Keratinocyte (primary cell): ENCODE results near the gene CYP1A2. TPM values are rescaled to one million over a fixed set of nuclear protein-coding genes. Genes with fewer than 3 reads are reported as not detected.

Experiments used
- DNase-seq: peaks from one replicate; pipeline ENCODE4 v3.0.0-alpha.2; 2011; ENCODE audit warnings: low read depth, missing footprints, low spot score
- FAIRE-seq: peaks from 2 replicates; lab custom pipeline; 2011; peaks lifted over from hg19 to GRCh38; lab: Jason Lieb, UNC
- H2AFZ ChIP-seq: 2 replicates; pipeline ENCODE4 v1.6.0; 2012; ENCODE audit warnings: low read length, control low read depth, inconsistent platforms; ENCODE audit not compliant: control insufficient read depth
- H3K27ac ChIP-seq: 2 replicates; pipeline ENCODE4 v1.5.1; 2011; ENCODE audit warnings: low read length; ENCODE audit not compliant: control insufficient read depth, insufficient read depth
- H3K27me3 ChIP-seq: 3 replicates; pipeline ENCODE4 v1.6.0; 2011; ENCODE audit warnings: low read length; ENCODE audit not compliant: control insufficient read depth, insufficient read depth; ENCODE audit errors: extremely low read depth
- H3K36me3 ChIP-seq, 2 experiments: 2 replicates in 1 of 2; 3 replicates in 1 of 2; pipeline ENCODE4 v1.5.1; 2011; ENCODE audit warnings: low read length in 2 of 2, mild to moderate bottlenecking in 1 of 2; ENCODE audit not compliant: control insufficient read depth in 2 of 2, insufficient read depth in 2 of 2; ENCODE audit errors: extremely low read depth in 1 of 2
- H3K4me1 ChIP-seq: 3 replicates; pipeline ENCODE4 v1.5.1; 2011; ENCODE audit warnings: low read length; ENCODE audit not compliant: control insufficient read depth, insufficient read depth; ENCODE audit errors: extremely low read depth
- H3K4me2 ChIP-seq: 3 replicates; pipeline ENCODE4 v1.6.0; 2011; ENCODE audit warnings: low read depth, low read length; ENCODE audit not compliant: control insufficient read depth, insufficient read depth; ENCODE audit errors: extremely low read depth
- H3K4me3 ChIP-seq, 3 experiments: fragments of 200-600 bp in 1 of 3; sonication (generic) in 1 of 3; 2 replicates in 2 of 3; 3 replicates in 1 of 3; pipeline ENCODE4 v1.5.1; 2011 to 2016; ENCODE audit warnings: low read length in 3 of 3, mild to moderate bottlenecking in 3 of 3, control low read depth in 2 of 3, inconsistent platforms in 1 of 3, low read depth in 1 of 3, mixed read lengths in 1 of 3, mixed run types in 1 of 3, moderate library complexity in 1 of 3; ENCODE audit not compliant: control insufficient read depth in 2 of 3, insufficient read depth in 2 of 3; ENCODE audit errors: extremely low read depth in 1 of 3
- H3K79me2 ChIP-seq: 2 replicates; pipeline ENCODE4 v1.6.0; 2012; ENCODE audit warnings: low read length; ENCODE audit not compliant: control insufficient read depth, insufficient read depth
- H3K9ac ChIP-seq: 3 replicates; pipeline ENCODE4 v1.6.0; 2011; ENCODE audit warnings: low read length; ENCODE audit not compliant: control insufficient read depth, insufficient read depth; ENCODE audit errors: extremely low read depth
- H3K9me1 ChIP-seq: 3 replicates; pipeline ENCODE4 v1.6.0; 2011; ENCODE audit warnings: low read length; ENCODE audit not compliant: control insufficient read depth, insufficient read depth; ENCODE audit errors: extremely low read depth
- H3K9me3 ChIP-seq: 2 replicates; pipeline ENCODE4 v1.5.1; 2012; ENCODE audit warnings: low read depth, low read length; ENCODE audit not compliant: control insufficient read depth
- H4K20me1 ChIP-seq: 3 replicates; pipeline ENCODE4 v1.6.0; 2011; ENCODE audit warnings: low read length; ENCODE audit not compliant: control insufficient read depth, insufficient read depth; ENCODE audit errors: extremely low read depth
- CTCF ChIP-seq, 3 experiments: IDR thresholded peaks in 1 of 3; conservative IDR thresholded peaks in 1 of 3; optimal IDR thresholded peaks in 1 of 3; 2 replicates in 2 of 3; 3 replicates in 1 of 3; pipeline versions ENCODE3 to v1.5.1; 2011; ENCODE audit warnings: low read length in 3 of 3, mild to moderate bottlenecking in 3 of 3, moderate library complexity in 2 of 3, control low read depth in 1 of 3, inconsistent platforms in 1 of 3; ENCODE audit not compliant: insufficient read depth in 2 of 3; ENCODE audit errors: extremely low read depth in 1 of 3
- EZH2 ChIP-seq: IDR thresholded peaks from one replicate; pipeline ENCODE4 v1.6.1; 2012; ENCODE audit warnings: inconsistent platforms, mild to moderate bottlenecking, low read length, moderate library complexity
- dilution Hi-C: fragments of 300-500 bp; cut with MboI; formaldehyde crosslinking; loops from one replicate; pipeline ENCODE4 v1.7.0; 2020; ENCODE audit warnings: low sequenced_read_pairs; ENCODE audit not compliant: extremely low pct_ligation_motif_present
- polyA plus RNA-seq, 5 experiments: library from polyadenylated mRNA; depleted of rRNA in 3 of 5; stranded (reverse) in 3 of 5; stranded (forward) in 1 of 5; unstranded in 1 of 5; fragments of >200 nt; gene quantifications; 1 replicate in 1 of 5; 2 replicates in 3 of 5; 3 replicates in 1 of 5; pipeline versions ENCODE4 v1.2.1 to v1.2.3, GENCODE V29; 2011 to 2012; ENCODE audit warnings: missing spikeins in 2 of 5, low read depth in 1 of 5, low replicate concordance in 1 of 5
- small RNA-seq, 3 experiments: library from RNA; depleted of rRNA; stranded (forward); fragments of <200 nt; gene quantifications; one replicate each; pipeline ENCODE3, GENCODE V24; 2012; ENCODE audit warnings: low read depth in 3 of 3, low replicate concordance in 1 of 3; ENCODE audit not compliant: insufficient read length in 3 of 3

The CYP1A2 gene
- polyA plus RNA-seq, 1 donor (not counting 4 experiments of a cell fraction or from before 2014, with no cell fraction given): 0.04 TPM

- dilution Hi-C loops: no loop called here
- no peak for TF ChIP-seq EZH2
- no peak for TF ChIP-seq CTCF (optimal IDR thresholded peaks at IDR 0.05 in 1 of 3, IDR thresholded peaks at IDR 0.05 in 1 of 3, conservative IDR thresholded peaks at IDR 0.05 in 1 of 3; ENCODE audit: extremely low read depth in 1 of 3, insufficient read depth in 2 of 3, low read length in 3 of 3)
- no peak overlapping the region for H3K4me3 ChIP-seq
- no peak overlapping the region for H3K4me2 ChIP-seq
- no peak overlapping the region for H2AFZ ChIP-seq
- no peaks in the 10 kb centered on the region for H3K9me3 ChIP-seq
- H3K4me1 ChIP-seq: peaks cover 17% of the 10 kb centered on the region
- peaks cover 6% of the 10 kb centered on the region for H3K79me2 ChIP-seq
- FAIRE-seq (no peak), DNase-seq (no peak)
- no peak overlapping the region for H3K9ac ChIP-seq
- H3K27ac ChIP-seq: no peak overlapping the region
- no peaks in the 10 kb centered on the region for H3K9me1 ChIP-seq
- peaks cover under 1% of the 10 kb centered on the region for H4K20me1 ChIP-seq
- no peaks in the 10 kb centered on the region for H3K27me3 ChIP-seq
- H3K36me3 ChIP-seq: peaks cover 31 to 35% of the 10 kb centered on the region in 2 experiments
These were observed 54.3 kb downstream of the CYP1A2 start for GRCh38 chr15:74802862-74803447.

- Histone ChIP-seq H3K79me2 (no peaks in the 10 kb centered on the region), H3K4me1 (peaks cover 13% of the 10 kb centered on the region), H4K20me1 (peaks cover 3% of the 10 kb centered on the region), H3K4me3 (no peak overlapping the region), H2AFZ (no peak overlapping the region), H3K9me3 (no peaks in the 10 kb centered on the region), H3K9me1 (no peaks in the 10 kb centered on the region), H3K27me3 (no peaks in the 10 kb centered on the region), H3K9ac (no peak overlapping the region), H3K4me2 (no peak overlapping the region), H3K36me3 (peaks cover 24 to 27% of the 10 kb centered on the region in 2 experiments), H3K27ac (no peak overlapping the region)
- TF ChIP-seq EZH2 (no peak), CTCF (optimal IDR thresholded peaks at IDR 0.05 in 1 of 3, IDR thresholded peaks at IDR 0.05 in 1 of 3, conservative IDR thresholded peaks at IDR 0.05 in 1 of 3; ENCODE audit: extremely low read depth in 1 of 3, insufficient read depth in 2 of 3, low read length in 3 of 3) (no peak)
- FAIRE-seq (no peak), DNase-seq (no peak)
- dilution Hi-C loops: no loop called here
These were observed 56.3 kb downstream of the CYP1A2 start for GRCh38 chr15:74804935-74805334.

Small RNAs within 50 kb of the gene (small RNA-seq; reads per million reads assigned to genes)
- 0 reads per million in 3 experiments for gene MIR4513

Other genes with a start within 250 kb of the CYP1A2 start
- gene ARID3B, start 207.6 kb upstream of the CYP1A2 start, polyA plus RNA-seq: 3.6 to 3.7 TPM (median 3.6 TPM) in 3 replicates
- 54.8 to 72.6 TPM (median 61.2 TPM) in 3 replicates for gene CLK3, start 133.0 kb upstream of the CYP1A2 start, polyA plus RNA-seq
- 33.6 to 45.4 TPM (median 38.1 TPM) in 3 replicates for gene EDC3, start 52.8 kb upstream of the CYP1A2 start, polyA plus RNA-seq
- gene CYP1A1, start 23.3 kb upstream of the CYP1A2 start, polyA plus RNA-seq: 3.1 to 23.4 TPM (median 4.8 TPM) in 3 replicates
- 14.9 to 41.5 TPM (median 17.2 TPM) in 3 replicates for gene CSK, start 33.2 kb downstream of the CYP1A2 start, polyA plus RNA-seq
- gene LMAN1L, start 64.0 kb downstream of the CYP1A2 start, polyA plus RNA-seq: not detected in 3 replicates
- 0.03 TPM in 1 of 3 replicates, not detected in the others for gene CPLX3, start 77.8 kb downstream of the CYP1A2 start, polyA plus RNA-seq
- gene ULK3, start 94.3 kb downstream of the CYP1A2 start, polyA plus RNA-seq: 12.0 to 26.4 TPM (median 16.5 TPM) in 3 replicates
- 72.8 to 114 TPM (median 83.5 TPM) in 3 replicates for gene SCAMP2, start 124.5 kb downstream of the CYP1A2 start, polyA plus RNA-seq
- gene MPI, start 141.2 kb downstream of the CYP1A2 start, polyA plus RNA-seq: 35.5 to 58.6 TPM (median 39.2 TPM) in 3 replicates
- 32.1 to 73.4 TPM (median 45.4 TPM) in 3 replicates for gene FAM219B, start 158.0 kb downstream of the CYP1A2 start, polyA plus RNA-seq
- gene COX5A, start 189.2 kb downstream of the CYP1A2 start, polyA plus RNA-seq: 132 to 245 TPM (median 217 TPM) in 3 replicates
- 0.60 to 1.0 TPM (median 0.62 TPM) in 3 replicates for gene RPP25, start 207.9 kb downstream of the CYP1A2 start, polyA plus RNA-seq
- 1.9 to 3.0 TPM (median 2.9 TPM) in 3 replicates for gene SCAMP5, start 246.7 kb downstream of the CYP1A2 start, polyA plus RNA-seq